ENCODE results near the gene CKMT1A. TPM values are rescaled to one million over a fixed set of nuclear protein-coding genes. Genes with fewer than 3 reads are reported as not detected.
A peak's percentile ranks its signal among the peaks of the same experiment; 100 is the strongest.
"Not testable (repeated sequence)": the region's sequence is repeated elsewhere in the genome, so short reads cannot be mapped to it uniquely, and the experiment has no call there.

CKMT1A gene
- total RNA-seq (2014; rRNA removed; shearing (Covaris generic)) = 0.16 and 0.28 TPM in 2 replicates
- 4.0 and 6.1 TPM in 2 replicates for total RNA-seq (2022)
- percentile 30 among the genes with signal in this experiment for Bru-seq, nascent RNA
- BruChase-seq, experiment 1, labeled RNA remaining after a 6-hour chase = percentile 18 among the genes with signal in this experiment
- BruChase-seq, experiment 2, labeled RNA remaining after a 2-hour chase = percentile 25 among the genes with signal in this experiment
- long read RNA-seq, partial matches to known transcripts = 0 of 2 reads
- long read RNA-seq, other reads (novel, unspliced or antisense) = 0 of 2 reads

DNA sequence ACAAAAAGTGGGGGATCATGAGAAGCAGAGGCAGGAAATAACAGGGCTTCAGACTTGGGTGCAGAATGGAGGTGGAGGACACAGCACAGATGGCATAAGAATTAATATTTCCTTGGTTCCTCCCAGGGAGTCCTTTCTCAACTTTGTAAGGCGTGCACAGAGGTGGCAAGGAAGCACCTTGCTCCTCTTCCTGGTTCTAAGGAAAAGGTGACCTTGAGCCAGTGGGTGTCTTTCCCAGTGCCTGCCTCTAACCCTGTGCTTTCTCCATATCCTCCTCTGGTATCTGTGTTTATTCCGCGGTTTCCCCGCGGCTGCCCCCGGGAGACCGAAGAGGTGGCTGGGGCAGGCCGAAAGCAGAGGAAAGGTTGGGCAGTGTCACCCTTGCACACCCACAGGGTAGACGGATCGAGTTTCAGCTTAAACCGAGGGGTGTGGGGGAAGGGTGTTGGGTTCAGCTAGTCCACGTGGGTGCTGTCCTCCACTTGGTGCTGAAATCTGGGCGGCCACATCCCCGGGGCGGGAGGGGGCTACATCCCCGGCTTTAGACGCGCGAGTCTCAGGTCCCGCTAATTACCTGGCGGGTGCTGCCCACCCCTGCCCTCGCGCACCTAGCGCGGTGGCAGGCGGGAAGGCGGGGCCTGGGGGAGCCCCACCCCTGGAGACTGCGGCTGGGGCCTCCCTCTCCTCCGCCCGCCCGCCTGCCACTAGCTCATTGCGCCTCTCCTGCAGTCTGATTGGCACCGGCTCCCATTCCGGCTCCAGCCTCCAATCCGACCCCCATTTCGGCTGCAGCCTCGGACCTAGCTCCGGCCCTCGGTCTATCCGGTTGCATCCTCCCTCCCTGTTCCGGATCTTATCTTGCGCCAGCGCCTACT, at the start of gene CKMT1A:
TSS of gene CKMT1A (plus strand) at position 712 of the 875 bp plus-strand sequence. CDS start 192 bp downstream, outside the sequence.
- CTCF ChIA-PET (ENCODE audit: unreplicated experiment); H3K79me2 ChIP-seq (ENCODE audit: insufficient read depth, low read depth, low read length); H3K4me3 ChIP-seq (ENCODE audit: low read depth, low read length, poor library complexity, severe bottlenecking); H4K20me1 ChIP-seq (ENCODE audit: insufficient read depth, low read length); H3K9me3 ChIP-seq (ENCODE audit: low read length); H3K4me1 ChIP-seq (ENCODE audit: insufficient read depth, low read length, poor library complexity, severe bottlenecking); H2AFZ ChIP-seq (ENCODE audit: low read length); H3K4me2 ChIP-seq (ENCODE audit: low read length); BruUV-seq (replicated peaks); H3K27ac ChIP-seq (ENCODE audit: low read depth, low read length, poor library complexity, severe bottlenecking); POLR2A ChIA-PET; H3K36me3 ChIP-seq (ENCODE audit: insufficient read depth, low read length); DNase-seq (ENCODE audit: low spot score); intact Hi-C loops (cut with micrococcal nuclease; ENCODE audit: unreplicated experiment); H3K9me2 ChIP-seq (ENCODE audit: insufficient read depth, low read length): not testable (repeated sequence)

DNA sequence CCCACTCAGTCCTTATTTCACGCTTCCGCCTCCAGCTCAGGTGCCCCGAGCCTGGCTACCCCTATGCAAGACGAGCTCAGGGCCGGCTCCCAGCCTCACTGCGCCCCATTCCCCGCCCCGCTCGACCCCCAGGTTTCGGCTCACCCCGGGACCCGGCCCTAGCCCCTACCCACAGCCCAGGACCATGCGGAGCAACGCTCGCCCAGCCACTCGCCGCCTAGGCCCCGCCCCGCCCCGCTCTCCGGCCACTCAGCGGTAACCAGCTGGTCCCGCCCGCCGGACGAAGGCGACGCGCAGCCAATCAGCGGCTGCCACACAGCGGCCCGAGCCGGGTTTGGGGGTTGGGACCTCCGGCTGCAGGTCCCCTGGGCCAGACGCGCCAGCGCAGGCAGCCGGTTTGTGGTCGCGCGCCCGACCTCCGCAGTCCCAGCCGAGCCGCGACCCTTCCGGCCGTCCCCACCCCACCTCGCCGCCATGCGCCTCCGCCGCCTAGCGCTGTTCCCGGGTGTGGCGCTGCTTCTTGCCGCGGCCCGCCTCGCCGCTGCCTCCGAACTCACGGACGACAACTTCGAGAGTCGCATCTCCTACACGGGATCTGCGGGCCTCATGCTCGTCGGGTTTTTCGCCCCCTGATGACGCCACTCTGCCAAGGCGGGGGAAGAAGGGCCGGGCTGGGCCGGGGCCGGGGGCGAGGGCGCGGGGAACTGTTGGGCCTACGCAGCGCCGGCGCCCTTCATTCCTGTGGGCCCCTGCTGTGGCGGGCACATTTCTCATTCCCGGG, 44.8 kb upstream of the CKMT1A start, which contains the start of gene CATSPER2:
TSS of gene CATSPER2 (minus strand) at position 196 of the 781 bp plus-strand sequence. CDS start 783 bp downstream, outside the sequence.
- no TSS peak for BruUV-seq (replicated peaks)
- POLR2A ChIA-PET = no interaction called here
- no peak for DNase-seq (ENCODE audit: low spot score)

DNA sequence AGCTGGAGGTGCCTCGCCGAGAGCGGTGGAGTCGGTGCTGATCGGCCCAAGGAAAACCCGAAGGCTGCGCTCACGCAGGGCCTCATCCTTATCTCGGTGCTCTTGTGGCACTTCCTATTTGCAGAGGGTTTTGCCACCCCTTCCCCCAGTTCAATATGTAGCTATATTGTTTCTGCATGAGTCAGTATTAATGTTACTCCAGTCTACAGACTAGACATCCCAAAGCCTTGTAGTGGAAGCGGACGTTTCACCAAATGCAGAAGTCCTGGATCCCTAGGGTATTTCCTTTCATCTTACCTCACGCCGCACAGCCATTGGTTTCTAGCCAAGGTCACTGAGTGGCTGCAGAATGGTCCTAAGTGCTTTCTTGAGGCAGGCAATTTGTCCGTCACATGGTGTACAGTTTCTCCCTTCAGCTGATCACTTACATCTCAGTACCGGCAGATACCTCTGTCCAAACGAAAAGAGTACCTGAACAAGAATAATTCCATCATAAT, 44.2 kb upstream of the CKMT1A start:
- H3K27ac ChIP-seq (ENCODE audit: low read depth, low read length, poor library complexity, severe bottlenecking); H2AFZ ChIP-seq (ENCODE audit: low read length); BruUV-seq (replicated peaks); H3K36me3 ChIP-seq (ENCODE audit: insufficient read depth, low read length); H3K4me2 ChIP-seq (ENCODE audit: low read length); POLR2A ChIA-PET; DNase-seq (ENCODE audit: low spot score); CTCF ChIA-PET (ENCODE audit: unreplicated experiment); intact Hi-C loops (cut with micrococcal nuclease; ENCODE audit: unreplicated experiment); H3K4me1 ChIP-seq (ENCODE audit: insufficient read depth, low read length, poor library complexity, severe bottlenecking); H3K9me2 ChIP-seq (ENCODE audit: insufficient read depth, low read length); H3K4me3 ChIP-seq (ENCODE audit: low read depth, low read length, poor library complexity, severe bottlenecking); H4K20me1 ChIP-seq (ENCODE audit: insufficient read depth, low read length); H3K9me3 ChIP-seq (ENCODE audit: low read length); H3K79me2 ChIP-seq (ENCODE audit: insufficient read depth, low read depth, low read length): not testable (repeated sequence)

More for the DNA sequence above, 44.8 kb upstream of the CKMT1A start, which contains the start of gene CATSPER2:
- TF ChIP-seq, protein P1, sequence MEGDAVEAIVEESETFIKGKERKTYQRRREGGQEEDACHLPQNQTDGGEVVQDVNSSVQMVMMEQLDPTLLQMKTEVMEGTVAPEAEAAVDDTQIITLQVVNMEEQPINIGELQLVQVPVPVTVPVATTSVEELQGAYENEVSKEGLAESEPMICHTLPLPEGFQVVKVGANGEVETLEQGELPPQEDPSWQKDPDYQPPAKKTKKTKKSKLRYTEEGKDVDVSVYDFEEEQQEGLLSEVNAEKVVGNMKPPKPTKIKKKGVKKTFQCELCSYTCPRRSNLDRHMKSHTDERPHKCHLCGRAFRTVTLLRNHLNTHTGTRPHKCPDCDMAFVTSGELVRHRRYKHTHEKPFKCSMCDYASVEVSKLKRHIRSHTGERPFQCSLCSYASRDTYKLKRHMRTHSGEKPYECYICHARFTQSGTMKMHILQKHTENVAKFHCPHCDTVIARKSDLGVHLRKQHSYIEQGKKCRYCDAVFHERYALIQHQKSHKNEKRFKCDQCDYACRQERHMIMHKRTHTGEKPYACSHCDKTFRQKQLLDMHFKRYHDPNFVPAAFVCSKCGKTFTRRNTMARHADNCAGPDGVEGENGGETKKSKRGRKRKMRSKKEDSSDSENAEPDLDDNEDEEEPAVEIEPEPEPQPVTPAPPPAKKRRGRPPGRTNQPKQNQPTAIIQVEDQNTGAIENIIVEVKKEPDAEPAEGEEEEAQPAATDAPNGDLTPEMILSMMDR (conservative IDR thresholded peaks at IDR 0.05; ENCODE audit: low read length) = no peak
- TF ChIP-seq EZH2phosphoT487 (IDR thresholded peaks at IDR 0.05; ENCODE audit: borderline replicate concordance, low read depth, low read length) = no peak
- H3K9me3 ChIP-seq (ENCODE audit: low read length) = no peaks in the 10 kb centered on the region
- H2AFZ ChIP-seq (ENCODE audit: low read length) = no peak within 1 kb of the TSS
- H3K9me2 ChIP-seq (ENCODE audit: insufficient read depth, low read length) = no peaks in the 10 kb centered on the region
- H4K20me1 ChIP-seq (ENCODE audit: insufficient read depth, low read length) = no peaks in the 10 kb centered on the region
- H3K4me2 ChIP-seq (ENCODE audit: low read length) = no peak within 1 kb of the TSS
- H3K4me3 ChIP-seq (ENCODE audit: low read depth, low read length, poor library complexity, severe bottlenecking) = no peak within 1 kb of the TSS
- CTCF ChIA-PET (ENCODE audit: unreplicated experiment) = no interaction called here
- H3K36me3 ChIP-seq (ENCODE audit: insufficient read depth, low read length) = 0 out of 2 replicates have a peak, but pooled peaks cover 5% of the 10 kb centered on the region
- no peak within 1 kb of the TSS for H3K27ac ChIP-seq (ENCODE audit: low read depth, low read length, poor library complexity, severe bottlenecking)
- no peaks in the 10 kb centered on the region for H3K4me1 ChIP-seq (ENCODE audit: insufficient read depth, low read length, poor library complexity, severe bottlenecking)
- intact Hi-C loops (cut with micrococcal nuclease; ENCODE audit: unreplicated experiment) = no loop called here
- no peaks in the 10 kb centered on the region for H3K79me2 ChIP-seq (ENCODE audit: insufficient read depth, low read depth, low read length)

DNA sequence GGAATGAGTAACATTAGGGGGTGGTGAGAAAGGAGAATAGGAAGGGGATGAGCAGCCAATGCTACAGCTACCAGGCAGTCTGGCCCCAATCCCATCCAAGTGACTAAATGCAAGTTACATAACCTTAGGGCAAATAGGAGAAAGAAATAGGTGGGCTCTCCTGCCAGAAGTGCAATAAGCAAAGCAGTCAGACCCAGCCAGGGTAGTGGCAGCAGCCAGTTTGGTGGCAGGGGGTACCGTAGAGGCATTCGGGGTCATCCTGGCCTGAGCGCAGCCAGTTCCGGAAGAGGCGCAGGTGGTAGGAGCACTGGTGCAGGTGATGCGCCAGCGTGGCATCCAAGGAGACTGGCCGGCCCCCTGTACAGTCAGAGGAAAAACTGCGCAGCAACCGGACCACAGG, 33.9 kb upstream of the CKMT1A start:
- H3K4me2 ChIP-seq (ENCODE audit: low read length); H3K27ac ChIP-seq (ENCODE audit: low read depth, low read length, poor library complexity, severe bottlenecking); H4K20me1 ChIP-seq (ENCODE audit: insufficient read depth, low read length); H2AFZ ChIP-seq (ENCODE audit: low read length); H3K9me3 ChIP-seq (ENCODE audit: low read length); POLR2A ChIA-PET; H3K4me1 ChIP-seq (ENCODE audit: insufficient read depth, low read length, poor library complexity, severe bottlenecking); intact Hi-C loops (cut with micrococcal nuclease; ENCODE audit: unreplicated experiment); H3K4me3 ChIP-seq (ENCODE audit: low read depth, low read length, poor library complexity, severe bottlenecking); H3K79me2 ChIP-seq (ENCODE audit: insufficient read depth, low read depth, low read length); BruUV-seq (replicated peaks); H3K9me2 ChIP-seq (ENCODE audit: insufficient read depth, low read length); DNase-seq (ENCODE audit: low spot score); CTCF ChIA-PET (ENCODE audit: unreplicated experiment); H3K36me3 ChIP-seq (ENCODE audit: insufficient read depth, low read length): not testable (repeated sequence)

DNA sequence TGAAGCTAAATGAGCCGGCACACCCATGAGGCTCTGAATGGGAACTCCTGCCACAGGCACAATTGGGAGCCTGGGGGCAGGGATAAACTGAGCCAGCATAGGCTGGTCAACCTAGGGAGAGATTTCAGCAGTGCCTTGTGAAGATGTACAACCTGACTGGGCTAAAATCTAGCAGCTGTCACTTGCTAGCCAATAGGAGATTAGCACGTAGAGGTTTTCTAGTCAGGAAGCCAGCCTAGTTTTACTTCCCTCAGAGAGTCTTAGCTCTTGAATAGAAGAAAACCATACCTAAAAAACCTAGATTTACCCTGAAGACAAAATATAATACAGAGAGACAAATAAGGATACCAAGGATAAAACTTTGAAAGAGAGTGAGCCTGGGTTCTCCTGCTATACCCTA, 31.4 kb upstream of the CKMT1A start:
- H2AFZ ChIP-seq (ENCODE audit: low read length); DNase-seq (ENCODE audit: low spot score); H3K27ac ChIP-seq (ENCODE audit: low read depth, low read length, poor library complexity, severe bottlenecking); intact Hi-C loops (cut with micrococcal nuclease; ENCODE audit: unreplicated experiment); POLR2A ChIA-PET; H3K9me2 ChIP-seq (ENCODE audit: insufficient read depth, low read length); H4K20me1 ChIP-seq (ENCODE audit: insufficient read depth, low read length); H3K4me2 ChIP-seq (ENCODE audit: low read length); H3K79me2 ChIP-seq (ENCODE audit: insufficient read depth, low read depth, low read length); CTCF ChIA-PET (ENCODE audit: unreplicated experiment); H3K9me3 ChIP-seq (ENCODE audit: low read length); H3K36me3 ChIP-seq (ENCODE audit: insufficient read depth, low read length); H3K4me1 ChIP-seq (ENCODE audit: insufficient read depth, low read length, poor library complexity, severe bottlenecking); H3K4me3 ChIP-seq (ENCODE audit: low read depth, low read length, poor library complexity, severe bottlenecking); BruUV-seq (replicated peaks): not testable (repeated sequence)
